Measurements from ENCODE around the gene FOXN3. TPM values are rescaled to one million over a fixed set of nuclear protein-coding genes. Genes with fewer than 3 reads are reported as not detected.
"Not testable (repeated sequence)": the region's sequence is repeated elsewhere in the genome, so short reads cannot be mapped to it uniquely, and the experiment has no call there.

Gene FOXN3
- total RNA-seq, 1 donor from 2014 or later = 40.7 TPM

DNA sequence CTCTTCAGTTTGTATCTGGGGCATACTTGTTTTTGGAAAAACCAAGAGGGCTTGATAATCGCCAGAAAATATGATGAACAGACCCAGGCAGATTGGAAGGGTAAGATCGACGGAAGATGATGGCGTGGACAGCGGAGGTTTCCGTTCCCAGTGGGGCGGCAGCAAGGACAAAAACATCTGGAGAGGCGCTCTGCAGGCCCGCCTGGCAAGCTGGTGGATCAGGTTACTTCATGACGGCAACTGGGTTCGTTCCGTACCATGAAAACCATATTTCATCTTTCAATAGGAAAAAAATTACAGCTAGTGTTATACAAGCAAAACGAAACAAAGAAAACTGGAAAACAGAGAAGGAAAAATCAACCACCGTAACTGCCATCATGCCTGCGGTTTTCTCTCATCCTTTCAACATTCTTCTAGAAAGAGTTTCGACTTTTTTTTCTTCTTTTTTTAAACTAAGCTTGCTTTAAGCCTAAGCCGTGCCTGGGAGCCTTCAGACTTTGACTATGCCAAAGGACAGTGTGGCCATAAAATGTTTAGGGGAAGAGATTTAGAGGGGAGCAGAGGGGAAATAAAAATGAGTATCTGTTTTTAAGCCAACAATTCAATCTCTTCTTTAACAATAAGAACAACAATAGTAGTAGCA is 210.5 kb downstream of the FOXN3 start:
- no peak for DNase-seq (ENCODE audit: extremely low read depth, low read depth, low spot score)

DNA sequence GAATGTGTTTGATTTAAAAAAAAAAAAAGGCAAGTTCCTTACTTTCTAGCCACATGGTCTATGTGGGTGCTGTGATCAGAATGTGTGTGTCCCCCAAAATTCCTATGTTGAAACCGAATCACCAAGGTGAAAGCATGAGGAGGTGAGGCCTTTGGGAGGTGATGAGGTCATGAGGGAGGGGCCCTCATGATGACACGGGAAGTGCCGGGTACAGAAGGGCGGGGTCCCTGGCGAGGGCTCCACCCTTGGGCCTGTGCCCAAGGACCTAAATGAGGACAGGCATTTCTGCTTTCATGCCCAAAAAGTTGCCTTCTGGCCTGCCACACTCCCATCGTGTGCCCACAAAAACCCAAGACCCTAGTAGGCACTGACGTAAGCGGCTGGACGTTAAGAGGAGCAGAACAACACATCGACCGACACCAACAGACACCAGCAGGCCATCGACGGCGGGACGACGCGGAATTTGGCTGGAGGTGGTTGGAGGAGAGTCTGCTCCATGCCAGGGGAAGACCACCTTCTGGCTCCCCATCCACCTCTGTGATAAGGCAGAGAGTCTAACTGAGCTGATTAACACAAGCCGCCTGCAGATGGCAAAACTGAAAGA is 211.8 kb downstream of the FOXN3 start:
- DNase-seq (ENCODE audit: extremely low read depth, low read depth, low spot score) = no peak

DNA sequence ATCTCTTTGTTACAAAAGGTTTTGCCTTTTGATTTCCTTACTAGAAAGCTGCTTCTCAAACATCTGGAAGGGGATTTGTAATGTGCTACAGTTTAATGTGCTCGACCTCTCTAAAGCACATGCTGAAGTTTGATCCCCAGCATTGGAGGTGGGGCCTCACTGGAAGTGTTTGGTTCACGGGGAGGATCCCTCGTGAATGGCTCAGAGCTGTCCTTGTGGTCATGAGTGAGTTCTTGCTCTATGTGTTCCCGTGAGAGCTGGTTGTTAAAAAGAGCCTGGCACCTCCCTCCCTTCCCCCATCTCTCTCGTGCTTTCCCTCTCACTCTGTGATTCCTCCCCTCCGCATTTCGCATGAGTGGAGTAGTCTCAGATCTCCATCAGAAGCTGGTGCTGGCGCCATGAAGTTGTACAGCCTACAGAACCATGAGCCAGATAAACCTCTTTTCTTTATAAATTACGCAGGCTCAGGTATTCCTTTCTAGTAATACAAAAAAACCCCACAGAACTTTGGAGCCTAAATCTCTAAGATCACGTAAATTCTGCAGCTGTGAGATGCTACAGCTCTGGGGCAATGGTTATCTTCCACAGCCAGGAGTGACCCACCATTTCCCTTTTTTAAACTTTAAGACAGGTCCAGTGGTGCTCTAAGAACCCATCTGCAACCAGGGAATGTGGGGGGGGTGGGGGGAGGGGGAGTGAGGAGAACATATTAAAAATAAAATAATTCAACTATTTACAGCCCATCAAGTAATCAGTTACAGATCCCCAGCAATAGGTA is 214.4 kb downstream of the FOXN3 start:
- no peak for DNase-seq (ENCODE audit: extremely low read depth, low read depth, low spot score)

DNA sequence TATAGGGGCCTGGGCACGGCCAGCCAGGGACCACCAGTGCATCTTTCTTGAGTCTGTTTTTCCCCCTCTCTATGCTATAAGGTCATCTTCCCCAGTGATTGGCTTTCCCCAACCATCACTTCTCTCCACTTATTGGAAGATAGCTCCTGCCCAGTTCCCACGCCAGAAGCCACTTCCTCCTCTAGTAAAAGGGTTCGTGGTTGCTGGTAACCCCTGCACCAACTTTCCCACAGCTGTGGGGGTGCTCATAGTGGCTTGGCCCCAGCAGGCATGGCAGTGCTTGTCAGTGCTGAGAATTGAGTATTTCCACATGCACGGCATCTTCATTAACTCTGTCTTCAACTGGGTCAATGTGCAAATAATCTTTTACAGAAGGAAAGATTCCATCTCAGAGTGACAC is 215.4 kb downstream of the FOXN3 start:
- no peak for DNase-seq (ENCODE audit: extremely low read depth, low read depth, low spot score)

DNA sequence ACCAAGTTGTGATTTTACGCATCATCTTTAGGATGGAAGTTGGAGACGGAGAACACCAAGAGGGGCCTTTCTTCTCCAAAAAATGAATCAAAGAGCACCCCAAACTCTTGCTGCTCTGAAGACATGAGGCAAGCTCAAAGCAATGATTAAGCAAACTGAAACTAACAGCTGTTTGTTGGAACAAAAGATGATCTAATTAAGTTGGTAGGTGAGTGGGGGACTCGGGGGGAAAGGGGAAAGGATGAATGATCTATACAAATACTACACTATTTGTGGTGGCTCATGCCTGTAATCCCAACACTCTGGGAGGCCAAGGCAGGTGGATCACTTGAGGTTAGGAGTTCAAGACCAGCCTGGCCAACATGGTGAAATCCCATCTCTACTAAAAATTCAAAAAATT is 217.7 kb downstream of the FOXN3 start:
- DNase-seq (ENCODE audit: extremely low read depth, low read depth, low spot score) = not testable (repeated sequence)

DNA sequence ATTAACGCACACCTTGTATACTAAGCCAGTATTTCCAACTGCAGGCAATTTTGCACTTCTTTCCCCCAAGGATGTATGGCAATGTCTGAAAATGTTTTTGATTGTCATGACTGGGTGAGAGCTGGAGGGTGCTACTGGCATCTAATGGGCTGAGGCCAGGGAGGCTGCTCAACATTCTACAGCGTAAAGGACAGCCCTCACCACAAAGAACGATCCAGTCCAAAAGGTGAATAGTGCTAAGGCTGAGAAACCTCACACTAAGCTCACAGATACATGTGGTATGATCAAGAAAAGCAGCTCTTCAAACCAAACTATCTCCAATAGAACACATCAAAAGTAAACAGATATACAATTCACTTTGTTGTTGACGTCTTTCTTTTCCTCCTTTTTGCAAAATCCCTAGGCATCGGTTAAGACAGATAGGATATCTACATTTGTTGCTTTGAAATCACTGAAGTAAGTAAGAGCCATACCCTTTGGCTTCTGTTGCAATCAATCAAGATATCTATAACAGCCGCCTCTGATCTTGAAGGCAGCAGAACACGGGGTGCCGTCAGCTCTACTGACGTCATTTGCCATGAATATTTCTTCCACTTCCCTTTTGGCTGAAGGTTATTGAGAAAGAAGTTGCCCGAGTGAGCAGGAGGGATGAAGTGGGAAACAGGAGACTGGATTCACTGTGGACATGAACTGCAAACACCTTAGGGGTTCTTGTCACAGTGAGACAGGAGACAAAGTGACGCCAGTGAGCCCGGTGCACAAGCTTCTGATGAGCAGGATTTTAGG is 218.3 kb downstream of the FOXN3 start:
- DNase-seq (ENCODE audit: extremely low read depth, low read depth, low spot score) = no peak

DNA sequence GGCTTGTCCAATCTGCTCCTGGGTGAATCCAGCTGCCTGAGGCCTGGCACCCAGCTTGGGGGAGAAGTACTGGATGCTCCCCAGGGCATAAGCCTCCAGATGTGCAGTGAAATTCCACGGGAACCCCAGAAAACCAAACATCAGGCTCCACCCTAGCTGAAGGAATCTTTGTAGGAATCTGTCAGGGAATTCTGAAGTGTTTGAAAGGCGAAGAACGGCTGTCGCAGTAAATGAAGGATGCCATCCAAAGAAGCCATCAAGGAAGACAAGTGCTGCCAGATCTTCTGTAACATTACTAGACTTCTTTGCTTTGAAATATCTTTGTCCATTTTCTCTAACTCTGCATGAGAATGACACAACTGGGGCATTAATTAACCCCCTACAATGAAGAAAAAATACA is 219.4 kb downstream of the FOXN3 start:
- DNase-seq (ENCODE audit: extremely low read depth, low read depth, low spot score) = no peak

DNA sequence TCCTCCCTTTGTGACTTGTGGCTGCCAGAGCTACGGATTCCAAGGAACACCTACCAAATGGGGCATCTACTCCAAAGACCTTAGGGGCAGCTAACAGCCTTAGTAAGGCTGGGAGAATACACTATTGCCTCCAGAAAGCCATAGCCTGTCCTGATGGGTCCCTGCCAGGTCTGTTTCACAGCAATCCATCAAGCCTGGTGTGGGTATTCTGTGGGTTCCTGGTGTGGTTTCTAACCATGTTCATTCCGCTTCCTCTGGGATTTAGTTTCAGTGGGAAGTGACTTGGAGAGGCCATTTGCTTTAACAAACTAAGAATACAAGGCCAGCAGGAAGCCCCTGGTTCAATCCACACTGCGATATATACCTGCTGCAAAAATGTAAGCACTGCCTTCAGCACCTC is 220.5 kb downstream of the FOXN3 start:
- DNase-seq (ENCODE audit: extremely low read depth, low read depth, low spot score) = no peak

DNA sequence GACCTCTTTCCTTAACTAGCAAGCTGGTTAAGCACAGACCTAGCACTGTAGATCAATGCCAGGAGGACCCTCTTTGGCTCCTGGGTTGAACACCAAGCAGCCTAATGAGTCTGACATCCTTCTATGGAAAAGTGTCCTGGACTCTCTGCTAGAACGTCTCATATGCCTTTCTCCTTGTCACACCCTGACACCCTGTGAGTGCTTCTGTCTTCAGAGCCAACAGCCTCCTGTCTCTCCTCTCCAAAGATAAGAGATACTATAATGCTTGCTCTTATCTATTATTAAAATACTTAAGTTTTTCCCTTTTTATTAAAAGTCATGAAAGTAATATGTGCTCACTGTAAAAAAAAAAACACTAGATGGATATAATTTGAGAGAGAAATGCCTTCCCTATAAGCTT is 222.7 kb downstream of the FOXN3 start:
- no peak for DNase-seq (ENCODE audit: extremely low read depth, low read depth, low spot score)

DNA sequence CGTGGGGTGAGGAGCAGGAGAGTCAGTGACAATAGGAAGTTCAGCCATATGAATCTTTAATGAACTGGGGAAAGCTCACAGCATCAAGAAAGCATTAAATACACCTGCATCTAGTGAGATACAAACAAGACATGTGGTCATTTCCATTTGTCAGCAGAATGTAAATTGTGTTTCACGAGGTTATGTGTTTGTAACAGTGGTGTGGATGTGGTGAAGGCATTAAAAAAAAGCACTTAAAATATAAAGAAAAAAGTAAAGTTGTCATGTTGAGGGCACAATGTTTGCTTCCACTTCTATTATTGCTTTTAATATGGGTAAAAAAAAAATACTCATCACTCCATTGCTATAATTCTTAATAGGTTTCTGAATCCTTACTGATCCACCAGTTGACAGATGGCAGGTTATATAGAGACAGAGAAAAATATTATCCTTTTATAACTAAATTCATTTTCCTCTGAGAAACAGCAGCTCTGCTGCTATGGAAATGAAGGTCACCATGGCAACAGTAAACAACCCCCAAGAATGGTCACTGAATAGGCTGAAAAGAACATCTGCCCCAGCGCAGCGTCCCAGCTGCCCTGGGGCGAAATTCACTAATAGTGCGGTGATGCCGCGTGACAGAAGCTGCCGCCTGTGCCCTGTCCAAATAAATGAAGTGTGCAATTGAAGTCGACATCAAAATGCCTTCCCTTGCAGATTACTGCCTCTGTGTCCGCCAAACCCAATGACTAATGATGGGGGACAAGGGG is 226.1 kb downstream of the FOXN3 start:
- no peak for DNase-seq (ENCODE audit: extremely low read depth, low read depth, low spot score)

DNA sequence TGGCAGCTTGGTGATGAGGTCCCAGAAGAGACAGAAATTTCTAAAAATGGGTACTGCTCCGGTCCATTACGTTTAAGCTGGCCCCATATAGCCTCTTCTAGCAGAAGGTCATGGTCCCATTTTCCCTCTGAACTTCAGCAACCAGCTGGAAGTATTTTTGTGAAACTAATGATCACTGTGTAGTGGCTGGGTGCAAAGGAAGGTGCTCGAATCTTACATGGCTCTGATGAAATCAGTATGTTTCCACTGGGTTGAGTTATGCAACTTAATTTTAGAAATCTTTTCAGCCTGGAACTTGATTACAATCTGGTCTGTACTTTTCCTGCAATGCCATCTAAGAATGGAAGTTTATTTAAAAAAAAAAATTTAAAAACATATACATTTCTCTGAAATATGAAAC is 228.5 kb downstream of the FOXN3 start:
- DNase-seq (ENCODE audit: extremely low read depth, low read depth, low spot score) = no peak

DNA sequence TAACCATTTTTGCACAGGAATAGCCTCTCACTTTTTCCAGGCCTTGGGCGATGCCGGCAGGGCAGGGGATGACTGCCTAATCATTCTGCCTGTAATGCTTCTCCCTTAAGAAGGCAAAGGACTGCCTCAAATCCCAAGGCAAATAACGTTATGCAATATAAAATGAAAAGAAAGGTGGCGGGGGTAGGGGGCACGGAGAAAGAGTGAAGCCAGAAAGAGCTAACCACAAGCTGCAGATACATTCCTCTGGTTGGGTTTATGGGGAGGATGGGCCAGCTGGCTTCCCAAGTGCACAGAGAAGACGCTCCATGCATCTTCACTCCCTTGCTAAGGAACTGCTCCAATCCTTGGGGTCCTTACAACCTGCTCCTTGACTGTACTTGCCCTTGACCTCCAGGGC is 229.5 kb downstream of the FOXN3 start:
- no peak for DNase-seq (ENCODE audit: extremely low read depth, low read depth, low spot score)

DNA sequence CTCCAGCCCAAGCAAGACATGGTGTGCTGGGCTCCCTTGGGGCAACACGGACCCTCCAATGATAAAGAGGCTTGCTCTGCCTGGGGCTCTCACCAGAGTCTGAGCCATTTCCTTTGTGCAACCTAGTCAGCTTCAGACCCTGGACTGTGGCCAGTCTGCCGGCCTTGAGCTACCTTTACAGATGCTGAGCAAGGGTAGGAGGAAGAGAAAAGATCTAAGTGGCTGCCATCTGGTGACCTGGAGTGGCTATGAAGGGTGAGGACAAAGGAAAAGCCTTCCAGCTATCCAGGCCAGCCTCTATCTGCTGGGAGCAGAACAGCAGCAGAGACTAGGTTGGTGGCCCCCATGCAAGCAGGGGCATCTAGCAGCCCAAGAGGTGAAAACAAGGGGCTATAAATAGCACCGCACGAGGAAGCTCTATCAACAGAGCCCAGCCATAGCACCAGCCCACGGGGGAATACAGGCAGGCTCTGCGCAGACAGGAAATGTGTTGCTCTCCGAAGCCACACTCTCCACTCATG is 230.1 kb downstream of the FOXN3 start:
- no peak for DNase-seq (ENCODE audit: extremely low read depth, low read depth, low spot score)

DNA sequence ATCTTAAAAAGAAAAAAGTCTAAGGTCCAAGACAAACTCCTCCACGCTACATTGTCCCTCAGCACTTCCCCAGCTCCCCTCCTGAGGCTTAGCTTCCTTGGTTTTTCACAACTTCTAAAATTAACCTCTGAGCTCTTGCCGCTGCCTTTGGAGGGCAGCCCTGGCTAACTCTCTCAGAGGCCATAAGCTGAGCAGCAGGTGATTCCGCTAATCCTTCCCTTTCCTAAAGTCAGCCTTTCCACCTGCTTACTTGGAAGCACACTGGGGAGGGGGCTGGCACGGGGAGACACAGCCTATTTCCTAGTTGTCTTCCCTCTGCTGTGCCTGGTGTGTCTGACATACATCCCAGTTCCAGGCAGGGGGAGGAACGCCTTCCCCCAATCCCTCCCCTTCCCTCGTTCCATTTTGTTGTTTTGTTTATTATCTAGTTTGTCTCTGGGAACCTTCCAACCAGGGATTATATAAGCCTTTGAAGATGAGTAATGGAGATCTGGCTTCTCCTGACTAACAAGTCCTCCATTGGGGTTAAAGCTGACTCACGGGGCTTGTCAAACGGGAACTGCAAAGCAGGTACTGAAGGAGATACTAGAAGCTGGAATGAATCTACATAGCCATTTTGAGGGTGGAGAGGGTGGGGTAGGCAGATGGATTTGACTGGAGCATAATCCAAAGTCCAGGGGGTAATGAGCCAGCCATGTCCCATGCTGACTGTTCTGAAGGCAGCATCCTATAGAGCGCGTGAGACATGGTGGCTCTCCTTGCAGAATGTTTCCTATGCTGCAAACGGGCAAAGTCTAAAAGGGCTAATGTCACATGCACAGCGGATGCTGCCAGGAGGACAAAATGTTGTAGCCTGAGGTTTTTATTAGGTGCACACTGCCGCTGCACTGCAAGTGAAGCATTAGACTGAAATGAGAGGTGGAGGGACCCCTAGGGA is 230.8 kb downstream of the FOXN3 start:
- no peak for DNase-seq (ENCODE audit: extremely low read depth, low read depth, low spot score)

DNA sequence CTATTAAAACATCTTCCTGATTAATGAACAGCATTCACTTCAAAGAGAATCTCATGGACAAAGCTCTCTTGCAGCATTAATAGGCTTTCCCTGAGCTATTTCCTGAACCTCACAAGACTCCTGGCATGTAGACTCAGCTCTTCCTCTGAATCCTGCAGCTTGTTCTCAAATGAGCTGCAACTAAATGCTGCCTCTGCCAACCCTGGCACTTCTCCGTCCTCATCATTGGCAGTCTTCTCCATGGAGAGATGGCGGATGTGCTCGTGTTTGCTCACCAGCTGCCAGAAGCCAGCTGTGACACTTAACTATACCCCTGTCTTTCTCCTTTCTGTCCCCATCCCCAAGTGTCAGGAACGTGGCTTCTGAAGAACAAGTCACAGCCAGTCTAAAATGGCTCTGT is 232.1 kb downstream of the FOXN3 start:
- DNase-seq (ENCODE audit: extremely low read depth, low read depth, low spot score) = no peak

DNA sequence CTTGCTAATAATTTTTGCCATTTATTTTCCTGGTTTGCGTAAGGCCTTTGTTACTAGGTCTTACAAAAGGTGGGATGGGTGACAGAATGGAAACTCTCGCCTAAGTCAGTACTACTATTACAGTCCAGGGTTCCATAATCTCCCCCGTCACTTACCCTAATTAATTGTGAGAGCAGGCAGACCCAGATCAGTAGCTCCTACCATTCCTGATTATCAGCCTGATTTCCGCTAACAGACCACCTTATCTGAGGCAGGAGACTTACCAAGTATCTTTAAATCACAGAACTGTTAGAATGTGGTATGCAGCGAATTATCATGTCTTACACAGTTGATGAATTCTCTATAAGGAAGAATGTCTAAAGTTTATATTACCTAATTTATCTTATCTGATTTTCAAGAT is 234.7 kb downstream of the FOXN3 start:
- DNase-seq (ENCODE audit: extremely low read depth, low read depth, low spot score) = no peak

DNA sequence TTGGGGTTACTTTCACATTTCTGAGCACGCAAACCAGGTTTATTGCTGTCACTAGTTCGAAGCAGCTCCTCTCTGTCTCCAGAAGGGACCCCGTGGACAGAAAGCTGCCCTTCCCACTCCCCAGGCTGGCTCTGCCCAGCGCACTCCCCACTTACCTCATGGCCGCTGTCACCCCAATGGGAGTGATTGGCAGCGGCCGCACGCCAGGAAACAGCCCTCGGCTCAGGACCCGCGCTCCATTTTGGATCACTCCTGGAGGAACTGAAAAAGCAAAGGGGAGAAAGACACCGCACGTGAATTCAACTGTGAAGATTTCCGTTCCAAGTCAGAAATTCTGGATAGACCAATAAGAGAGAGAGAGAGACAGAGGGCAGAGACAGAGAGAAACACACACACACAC is 236.5 kb downstream of the FOXN3 start:
- DNase-seq (ENCODE audit: extremely low read depth, low read depth, low spot score) = no peak

DNA sequence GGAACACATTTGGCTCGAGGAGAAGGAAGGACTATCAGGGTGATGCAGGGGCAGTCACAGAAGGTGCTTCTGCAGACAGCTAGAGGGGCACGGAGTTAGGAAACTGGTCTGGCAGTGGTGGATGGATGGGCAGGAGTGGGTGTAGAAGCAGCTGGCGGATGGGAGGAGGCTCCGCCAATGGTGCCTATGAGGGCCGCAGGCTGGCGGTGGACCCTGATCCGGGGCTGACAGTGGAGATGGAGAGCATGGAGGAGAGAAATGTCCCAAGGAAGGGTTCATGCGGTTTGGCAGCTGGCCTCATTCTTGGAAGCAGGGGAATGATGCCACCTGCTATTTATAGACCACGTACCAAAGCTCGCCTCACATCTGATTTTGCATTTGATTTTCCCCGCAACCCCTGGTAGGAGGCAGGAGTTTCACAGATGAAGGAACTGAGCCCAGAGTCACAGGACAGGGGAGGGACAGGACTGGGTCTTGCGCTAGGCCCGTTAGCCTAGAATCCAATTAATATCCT is 237.1 kb downstream of the FOXN3 start:
- DNase-seq (ENCODE audit: extremely low read depth, low read depth, low spot score) = no peak
